HCT116 (cell line): Measurements from ENCODE around the gene GRK1. TPM values are rescaled to one million over a fixed set of nuclear protein-coding genes. Genes with fewer than 3 reads are reported as not detected.

Experiments used
- ATAC-seq: fragments of 200-7000 bp; cut with Tn5 transposase; 2 replicates; pipeline ENCODE4 v1.9.1; 2020; ENCODE audit warnings: mild to moderate bottlenecking, moderate library complexity
- BruUV-seq: library from RNA; stranded (reverse); fragments of 400-500 nt; replicated peaks from 2 replicates; lab custom pipeline; 2021; lab: Mats Ljungman, UMichigan
- CTCF ChIA-PET: fragments of 300-600 bp; sonication (Branson Sonifier 250); formaldehyde crosslinking; loops from one replicate; lab custom pipeline; 2021; ENCODE audit warnings: antibody characterized with exemption; lab: Charles Lee
- POLR2A ChIA-PET: fragments of 300-600, 350-600 bp; sonication (Branson Sonifier 250); formaldehyde crosslinking; loops from one replicate; lab custom pipeline; 2021; ENCODE audit warnings: antibody characterized with exemption; lab: Charles Lee
- RAD21 ChIA-PET, 2 experiments: fragments of 300-600 bp; sonication (Branson Sonifier 250); formaldehyde crosslinking; loops; one replicate each; lab custom pipeline; 2023; ENCODE audit warnings: low total read pairs in 2 of 2; ENCODE audit not compliant: uncharacterized antibody in 2 of 2, unreplicated experiment in 2 of 2, low non-redundant PET in 1 of 2; lab: Charles Lee
- DNase-seq: peaks from one replicate; pipeline ENCODE4 v3.0.0-alpha.2; 2010; ENCODE audit warnings: low read depth, low spot score
- H2AFZ ChIP-seq: fragments of 200-600 bp; shearing (Covaris generic), sonication (generic); 2 replicates; pipeline ENCODE4 v1.6.1; 2017; ENCODE audit warnings: low read depth, mixed run types, mixed read lengths, antibody characterized with exemption, low read length; ENCODE audit not compliant: poor library complexity, severe bottlenecking
- H3K27ac ChIP-seq: 2 replicates; pipeline ENCODE4 v1.5.1; 2012; ENCODE audit warnings: low read depth, low read length
- H3K27me3 ChIP-seq: fragments of 200-600 bp; sonication (generic); 2 replicates; pipeline ENCODE4 v1.6.1; 2016; ENCODE audit warnings: mixed run types, low read length, mixed read lengths; ENCODE audit not compliant: insufficient read depth
- H3K36me3 ChIP-seq, 2 experiments: fragments of 200-500 bp in 1 of 2; fragments of 200-600 bp in 1 of 2; sonication (Bioruptor generic) in 1 of 2; sonication (generic) in 1 of 2; 2 replicates each; pipeline versions ENCODE4 v1.5.1 to v1.6.1; 2014 to 2016; ENCODE audit warnings: low read length in 2 of 2, inconsistent platforms in 1 of 2, mixed read lengths in 1 of 2, mixed run types in 1 of 2; ENCODE audit not compliant: insufficient read depth in 2 of 2, control insufficient read depth in 1 of 2
- H3K4me1 ChIP-seq, 2 experiments: fragments of 200-600 bp in 1 of 2; sonication (generic) in 1 of 2; 2 replicates each; pipeline versions ENCODE4 v1.5.1 to v1.6.1; 2012 to 2017; ENCODE audit warnings: low read length in 2 of 2, inconsistent platforms in 1 of 2, mild to moderate bottlenecking in 1 of 2, mixed read lengths in 1 of 2, mixed run types in 1 of 2, moderate library complexity in 1 of 2; ENCODE audit not compliant: insufficient read depth in 2 of 2, control insufficient read depth in 1 of 2
- H3K4me2 ChIP-seq: fragments of 200-600 bp; sonication (generic); 2 replicates; pipeline ENCODE4 v1.6.1; 2017; ENCODE audit warnings: mixed run types, low read length, mixed read lengths
- H3K4me3 ChIP-seq, 2 experiments: fragments of 200-600 bp in 1 of 2; sonication (generic) in 1 of 2; replicated peaks in 1 of 2; 2 replicates each; pipeline ENCODE4 v1.5.1; 2011 to 2016; ENCODE audit warnings: low read length in 2 of 2, control low read depth in 1 of 2, low read depth in 1 of 2, mild to moderate bottlenecking in 1 of 2, mixed read lengths in 1 of 2, mixed run types in 1 of 2
- H3K79me2 ChIP-seq: fragments of 200-600 bp; sonication (generic); 2 replicates; pipeline ENCODE4 v1.6.1; 2017; ENCODE audit warnings: mild to moderate bottlenecking, mixed run types, low read length, moderate library complexity, mixed read lengths; ENCODE audit not compliant: insufficient read depth
- H3K9ac ChIP-seq: fragments of 200-600 bp; sonication (generic); 2 replicates; pipeline ENCODE4 v1.6.1; 2016; ENCODE audit warnings: low read length, mixed read lengths
- H3K9me2 ChIP-seq: fragments of 200-600 bp; sonication (generic), shearing (Covaris generic); 2 replicates; pipeline ENCODE4 v1.6.1; 2017; ENCODE audit warnings: mixed run types, mild to moderate bottlenecking, moderate library complexity; ENCODE audit not compliant: insufficient read depth
- H3K9me3 ChIP-seq, 2 experiments: fragments of 200-500 bp in 1 of 2; fragments of 200-600 bp in 1 of 2; sonication (Bioruptor generic) in 1 of 2; sonication (generic) in 1 of 2; 2 replicates each; pipeline ENCODE4 v1.6.1; 2014 to 2017; ENCODE audit warnings: low read length in 2 of 2, mixed read lengths in 2 of 2, inconsistent platforms in 1 of 2, low read depth in 1 of 2, mild to moderate bottlenecking in 1 of 2, mixed run types in 1 of 2, moderate library complexity in 1 of 2; ENCODE audit not compliant: control insufficient read depth in 1 of 2, insufficient read depth in 1 of 2
- H4K20me1 ChIP-seq: fragments of 200-600 bp; sonication (generic), shearing (Covaris generic); 2 replicates; pipeline ENCODE4 v1.6.1; 2017; ENCODE audit warnings: mixed run types, mild to moderate bottlenecking, moderate library complexity; ENCODE audit not compliant: insufficient read depth
- ATF3 ChIP-seq: IDR thresholded peaks from 2 replicates; pipeline ENCODE4 v1.6.1; 2012
- CBX3 ChIP-seq: IDR thresholded peaks from 2 replicates; pipeline ENCODE4 v1.6.1; 2012; ENCODE audit warnings: low read depth
- CEBPB ChIP-seq: IDR thresholded peaks from 2 replicates; pipeline ENCODE4 v1.6.1; 2012; ENCODE audit warnings: low read depth
- CTCF ChIP-seq, 3 experiments: fragments of 200-600 bp in 1 of 3; sonication (generic) in 1 of 3; IDR thresholded peaks in 2 of 3; conservative IDR thresholded peaks in 1 of 3; 2 replicates each; pipeline ENCODE4 v1.5.1; 2012 to 2017; ENCODE audit warnings: low read depth in 2 of 3, low read length in 2 of 3, antibody characterized with exemption in 1 of 3, borderline replicate concordance in 1 of 3, control low read depth in 1 of 3, mild to moderate bottlenecking in 1 of 3, mixed read lengths in 1 of 3, mixed run types in 1 of 3, moderate library complexity in 1 of 3; ENCODE audit not compliant: insufficient read depth in 1 of 3
- EGR1 ChIP-seq: IDR thresholded peaks from 2 replicates; pipeline ENCODE4 v1.6.1; 2012; ENCODE audit warnings: low read depth
- ELF1 ChIP-seq: IDR thresholded peaks from 2 replicates; pipeline ENCODE4 v1.6.1; 2012; ENCODE audit warnings: low read depth, borderline replicate concordance
- JUND ChIP-seq: IDR thresholded peaks from 2 replicates; pipeline ENCODE4 v1.6.1; 2012
- POLR2A ChIP-seq: IDR thresholded peaks from 2 replicates; pipeline ENCODE4 v1.7.0; 2011; ENCODE audit warnings: borderline replicate concordance; ENCODE audit not compliant: insufficient read depth, insufficient read length; ENCODE audit errors: extremely low read depth
- RAD21 ChIP-seq: IDR thresholded peaks from 2 replicates; pipeline ENCODE4 v1.6.1; 2012; ENCODE audit warnings: low read depth, mild to moderate bottlenecking
- REST ChIP-seq: IDR thresholded peaks from 2 replicates; pipeline ENCODE4 v1.6.1; 2012; ENCODE audit warnings: low read depth
- SIN3A ChIP-seq: IDR thresholded peaks from 2 replicates; pipeline ENCODE4 v1.6.1; 2012; ENCODE audit warnings: low read depth
- SRF ChIP-seq: IDR thresholded peaks from 2 replicates; pipeline ENCODE4 v1.6.1; 2012; ENCODE audit warnings: low read depth
- TCF7L2 ChIP-seq: IDR thresholded peaks from 2 replicates; pipeline ENCODE4 v1.7.0; 2011; ENCODE audit warnings: borderline replicate concordance, inconsistent platforms; ENCODE audit not compliant: insufficient read depth, insufficient read length; ENCODE audit errors: extremely low read depth
- YY1 ChIP-seq: IDR thresholded peaks from 2 replicates; pipeline ENCODE4 v1.6.1; 2011; ENCODE audit warnings: low read length, low read depth, moderate library complexity, mild to moderate bottlenecking; ENCODE audit not compliant: insufficient replicate concordance; ENCODE audit errors: extremely low read depth
- intact Hi-C: fragments of 100-400 bp; cut with micrococcal nuclease; formaldehyde crosslinking; loops from 2 replicates; pipeline ENCODE4 v1.10.0; 2022
- total RNA-seq: library from RNA; stranded (reverse); gene quantifications from one replicate; pipeline ENCODE4 v1.2.1, GENCODE V29; 2021; ENCODE audit not compliant: unreplicated experiment

Gene GRK1
- total RNA-seq, 1 experiment from 2014 or later = not detected

GRCh38 chr13:113634279-113635047 lies 32.6 kb upstream of the GRK1 start:
- H2AFZ ChIP-seq = no peak overlapping the region
- H3K4me1 ChIP-seq = no peaks in the 10 kb centered on the region
- intact Hi-C loops = no loop called here
- no peaks in the 10 kb centered on the region for H3K9me2 ChIP-seq
- H3K4me3 ChIP-seq = no peak overlapping the region
- POLR2A ChIA-PET = no interaction called here
- no peak overlapping the region for H3K4me2 ChIP-seq
- CTCF ChIA-PET = no interaction called here
- H3K9me3 ChIP-seq = no peaks in the 10 kb centered on the region
- RAD21 ChIA-PET = no interaction called here
- no TSS peak for BruUV-seq
- no peak overlapping the region for H3K9ac ChIP-seq
- peaks cover 36 to 83% of the 10 kb centered on the region in 2 experiments for H3K36me3 ChIP-seq
- no peaks in the 10 kb centered on the region for H4K20me1 ChIP-seq
- no peak for ATAC-seq
- no peaks in the 10 kb centered on the region for H3K27me3 ChIP-seq
- no peak for TF ChIP-seq CBX3
- TF ChIP-seq YY1 = no peak
- TF ChIP-seq CEBPB = no peak
- TF ChIP-seq EGR1 = no peak
- TF ChIP-seq TCF7L2 = no peak
- no peak for TF ChIP-seq ATF3
- no peak for TF ChIP-seq CTCF (IDR thresholded peaks at IDR 0.05 in 2 of 3, conservative IDR thresholded peaks at IDR 0.05 in 1 of 3; ENCODE audit: borderline replicate concordance in 1 of 3, insufficient read depth in 1 of 3, low read depth in 2 of 3, low read length in 2 of 3)
- no peak for TF ChIP-seq SRF
- no peak for TF ChIP-seq POLR2A
- TF ChIP-seq RAD21 = no peak
- no peak for TF ChIP-seq ELF1
- no peak for TF ChIP-seq JUND
- no peak for TF ChIP-seq REST
- TF ChIP-seq SIN3A = no peak
- H3K27ac ChIP-seq = no peak overlapping the region
- DNase-seq = no peak
- peaks cover 41% of the 10 kb centered on the region for H3K79me2 ChIP-seq
